ENCODE measurements around the gene USP31.

DNA sequence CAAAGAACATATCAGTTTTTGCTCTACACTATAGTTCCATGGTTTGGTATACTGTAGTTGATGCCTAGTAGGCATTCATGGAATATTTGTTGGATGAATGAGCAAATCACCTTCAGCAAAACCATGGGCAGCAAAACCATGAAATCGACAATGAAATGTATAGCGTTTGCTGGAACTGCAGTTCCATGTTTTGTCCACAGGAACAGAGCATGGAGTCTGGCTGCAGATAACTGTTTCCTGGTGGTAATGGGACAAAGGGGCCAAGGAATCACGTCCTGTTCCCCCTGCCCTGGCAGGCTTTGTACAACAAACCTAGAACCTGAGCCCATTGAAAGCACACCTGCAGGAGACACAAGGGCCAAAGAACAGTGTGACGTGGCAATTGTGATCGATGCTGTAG, 101.1 kb downstream of the USP31 start:
- TF ChIP-seq, protein P1, sequence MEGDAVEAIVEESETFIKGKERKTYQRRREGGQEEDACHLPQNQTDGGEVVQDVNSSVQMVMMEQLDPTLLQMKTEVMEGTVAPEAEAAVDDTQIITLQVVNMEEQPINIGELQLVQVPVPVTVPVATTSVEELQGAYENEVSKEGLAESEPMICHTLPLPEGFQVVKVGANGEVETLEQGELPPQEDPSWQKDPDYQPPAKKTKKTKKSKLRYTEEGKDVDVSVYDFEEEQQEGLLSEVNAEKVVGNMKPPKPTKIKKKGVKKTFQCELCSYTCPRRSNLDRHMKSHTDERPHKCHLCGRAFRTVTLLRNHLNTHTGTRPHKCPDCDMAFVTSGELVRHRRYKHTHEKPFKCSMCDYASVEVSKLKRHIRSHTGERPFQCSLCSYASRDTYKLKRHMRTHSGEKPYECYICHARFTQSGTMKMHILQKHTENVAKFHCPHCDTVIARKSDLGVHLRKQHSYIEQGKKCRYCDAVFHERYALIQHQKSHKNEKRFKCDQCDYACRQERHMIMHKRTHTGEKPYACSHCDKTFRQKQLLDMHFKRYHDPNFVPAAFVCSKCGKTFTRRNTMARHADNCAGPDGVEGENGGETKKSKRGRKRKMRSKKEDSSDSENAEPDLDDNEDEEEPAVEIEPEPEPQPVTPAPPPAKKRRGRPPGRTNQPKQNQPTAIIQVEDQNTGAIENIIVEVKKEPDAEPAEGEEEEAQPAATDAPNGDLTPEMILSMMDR (IDR thresholded peaks at IDR 0.05; ENCODE audit: poor library complexity) = no peak
- no peak for TF ChIP-seq EZH2phosphoT487 (IDR thresholded peaks at IDR 0.05; ENCODE audit: low read depth, severe bottlenecking, unreplicated experiment)

Data from hepatocyte (in vitro differentiated cells).